Endometrium (tissue), 2 donors: ENCODE measurements around the gene CDKAL1.
"Not testable (repeated sequence)": the region's sequence is repeated elsewhere in the genome, so short reads cannot be mapped to it uniquely, and the experiment has no call there.

Experiments
- FAIRE-seq: peaks from 2 replicates; lab custom pipeline; 2012; peaks lifted over from hg19 to GRCh38; lab: Jason Lieb, UNC
- donor health status: control.
- donor health status: control.

The CDKAL1 gene

GRCh38 chr6:21031182-21031581 lies 496.9 kb downstream of the CDKAL1 start:
- no peak for FAIRE-seq

- FAIRE-seq, result no peak
Measured at GRCh38 chr6:21033084-21033483, 498.8 kb downstream of the CDKAL1 start.

GRCh38 chr6:21033575-21034026 lies 499.3 kb downstream of the CDKAL1 start:
- FAIRE-seq, result no peak

- no peak for FAIRE-seq
Measured at GRCh38 chr6:21034345-21034744, 500.1 kb downstream of the CDKAL1 start.

- FAIRE-seq, result no peak
Measured at GRCh38 chr6:21037453-21037852, 503.2 kb downstream of the CDKAL1 start.

GRCh38 chr6:21039926-21040325 lies 505.7 kb downstream of the CDKAL1 start:
- FAIRE-seq, result no peak

- FAIRE-seq, result no peak
Measured at GRCh38 chr6:21045135-21045700, 511.0 kb downstream of the CDKAL1 start.

- FAIRE-seq, result no peak
Measured at GRCh38 chr6:21046276-21046675, 512.0 kb downstream of the CDKAL1 start.

GRCh38 chr6:21048047-21048446 lies 513.8 kb downstream of the CDKAL1 start:
- FAIRE-seq, result no peak

- FAIRE-seq, result no peak
Measured at GRCh38 chr6:21049148-21049547, 514.9 kb downstream of the CDKAL1 start.

- FAIRE-seq, result peak; percentile 57
Measured at GRCh38 chr6:21049572-21049971, 515.3 kb downstream of the CDKAL1 start.

GRCh38 chr6:21050935-21051334 lies 516.7 kb downstream of the CDKAL1 start:
- no peak for FAIRE-seq

GRCh38 chr6:21051777-21052176 lies 517.5 kb downstream of the CDKAL1 start:
- FAIRE-seq, result no peak

GRCh38 chr6:21053612-21054011 lies 519.4 kb downstream of the CDKAL1 start:
- FAIRE-seq, result no peak

- FAIRE-seq, result not testable (repeated sequence)
Measured at GRCh38 chr6:21055480-21055879, 521.2 kb downstream of the CDKAL1 start.

- FAIRE-seq, result no peak
Measured at GRCh38 chr6:21061892-21062291, 527.6 kb downstream of the CDKAL1 start.

GRCh38 chr6:21064756-21065340 lies 530.6 kb downstream of the CDKAL1 start:
- FAIRE-seq, result peak; percentile 87

- FAIRE-seq, result no peak
Measured at GRCh38 chr6:21067521-21067920, 533.3 kb downstream of the CDKAL1 start.

- FAIRE-seq, result no peak
Measured at GRCh38 chr6:21070620-21071019, 536.4 kb downstream of the CDKAL1 start.

GRCh38 chr6:21071780-21072468 lies 537.7 kb downstream of the CDKAL1 start:
- no peak for FAIRE-seq

GRCh38 chr6:21073318-21073839 lies 539.1 kb downstream of the CDKAL1 start:
- no peak for FAIRE-seq

- no peak for FAIRE-seq
Measured at GRCh38 chr6:21074484-21074883, 540.2 kb downstream of the CDKAL1 start.

GRCh38 chr6:21075986-21076385 lies 541.7 kb downstream of the CDKAL1 start:
- no peak for FAIRE-seq
